CD4-positive, alpha-beta T cell treated with Interleukin-4 for 4 hours (primary cell): ENCODE measurements around the gene HSD11B1L.
"Not testable (repeated sequence)": the region's sequence is repeated elsewhere in the genome, so short reads cannot be mapped to it uniquely, and the experiment has no call there.

Experiments used
- DNase-seq: peaks from one replicate; pipeline ENCODE4 v3.0.0-alpha.2; 2020

Gene HSD11B1L

DNA sequence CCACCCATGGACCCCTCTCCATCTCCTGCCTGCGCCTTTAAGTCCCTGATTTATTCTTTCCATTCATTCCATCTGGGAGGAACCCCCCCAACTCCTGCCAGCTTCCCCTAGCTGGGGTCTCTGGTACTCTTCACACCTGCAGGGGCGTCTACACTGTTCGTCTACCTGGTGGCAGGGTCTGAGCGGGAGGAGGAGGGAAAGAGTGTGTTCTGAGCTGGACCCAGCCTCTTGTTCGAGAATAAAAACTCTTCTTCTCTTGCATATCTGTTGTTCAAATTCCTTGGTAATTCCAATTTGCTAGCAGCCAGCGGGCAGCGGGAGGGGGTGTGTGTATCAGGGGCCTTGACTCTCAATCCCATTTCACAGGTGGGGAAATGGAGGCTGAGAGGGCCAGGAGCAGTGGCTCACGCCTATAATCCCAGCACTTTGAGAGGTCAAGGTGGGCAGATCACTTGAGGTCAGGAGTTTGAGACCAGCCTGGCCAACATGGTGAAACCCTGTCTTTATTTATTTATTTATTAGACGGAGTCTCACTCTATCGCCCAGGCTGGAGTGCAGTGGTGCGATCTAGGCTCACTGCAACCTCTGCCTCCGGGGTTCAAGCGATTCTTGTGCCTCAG lies 7.5 kb downstream of the HSD11B1L start:
- DNase-seq, result not testable (repeated sequence)

DNA sequence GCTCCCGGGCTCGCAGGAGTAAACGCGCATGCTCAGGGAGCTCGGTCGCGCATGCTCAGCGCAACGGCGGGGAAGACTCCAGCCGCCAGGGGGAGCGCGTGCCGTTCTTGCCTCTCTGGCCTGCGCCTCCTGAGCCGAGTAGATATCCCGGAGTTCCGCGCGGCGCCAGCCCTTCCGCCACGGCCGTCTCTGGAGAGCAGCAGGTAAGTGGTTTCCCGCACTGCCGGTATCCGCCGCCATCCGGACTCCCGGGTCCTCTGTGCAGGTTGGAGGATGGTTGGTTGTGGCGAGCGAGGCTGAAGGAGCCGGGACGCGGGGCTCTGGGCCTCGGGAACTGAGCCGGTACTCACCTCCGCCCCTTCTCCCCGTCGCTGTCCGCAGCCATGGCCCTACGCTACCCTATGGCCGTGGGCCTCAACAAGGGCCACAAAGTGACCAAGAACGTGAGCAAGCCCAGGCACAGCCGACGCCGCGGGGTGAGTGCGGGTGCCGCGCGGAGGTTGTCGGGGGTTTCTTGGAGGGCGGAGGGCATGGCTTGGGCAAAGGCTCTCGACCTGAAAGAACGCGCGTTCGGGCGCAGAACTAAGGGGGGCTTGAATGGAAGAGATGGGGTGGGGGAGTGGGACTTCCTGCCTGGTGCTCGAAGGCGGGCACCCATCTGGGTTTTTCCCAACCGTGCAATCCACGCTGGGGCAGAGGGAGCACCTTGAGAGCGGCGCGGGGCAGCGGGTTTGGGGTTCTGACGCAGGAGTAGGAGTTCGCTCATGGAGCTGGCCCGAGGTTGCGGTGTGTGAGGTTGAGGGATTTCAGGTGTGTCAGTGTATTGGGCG lies 9.5 kb downstream of the HSD11B1L start, which contains the start of gene RPL36:
RPL36 (plus strand) TSS at position 171 of the 830 bp plus-strand sequence; CDS start at position 384, 213 bp downstream.
- peak; percentile 96 for DNase-seq

DNA sequence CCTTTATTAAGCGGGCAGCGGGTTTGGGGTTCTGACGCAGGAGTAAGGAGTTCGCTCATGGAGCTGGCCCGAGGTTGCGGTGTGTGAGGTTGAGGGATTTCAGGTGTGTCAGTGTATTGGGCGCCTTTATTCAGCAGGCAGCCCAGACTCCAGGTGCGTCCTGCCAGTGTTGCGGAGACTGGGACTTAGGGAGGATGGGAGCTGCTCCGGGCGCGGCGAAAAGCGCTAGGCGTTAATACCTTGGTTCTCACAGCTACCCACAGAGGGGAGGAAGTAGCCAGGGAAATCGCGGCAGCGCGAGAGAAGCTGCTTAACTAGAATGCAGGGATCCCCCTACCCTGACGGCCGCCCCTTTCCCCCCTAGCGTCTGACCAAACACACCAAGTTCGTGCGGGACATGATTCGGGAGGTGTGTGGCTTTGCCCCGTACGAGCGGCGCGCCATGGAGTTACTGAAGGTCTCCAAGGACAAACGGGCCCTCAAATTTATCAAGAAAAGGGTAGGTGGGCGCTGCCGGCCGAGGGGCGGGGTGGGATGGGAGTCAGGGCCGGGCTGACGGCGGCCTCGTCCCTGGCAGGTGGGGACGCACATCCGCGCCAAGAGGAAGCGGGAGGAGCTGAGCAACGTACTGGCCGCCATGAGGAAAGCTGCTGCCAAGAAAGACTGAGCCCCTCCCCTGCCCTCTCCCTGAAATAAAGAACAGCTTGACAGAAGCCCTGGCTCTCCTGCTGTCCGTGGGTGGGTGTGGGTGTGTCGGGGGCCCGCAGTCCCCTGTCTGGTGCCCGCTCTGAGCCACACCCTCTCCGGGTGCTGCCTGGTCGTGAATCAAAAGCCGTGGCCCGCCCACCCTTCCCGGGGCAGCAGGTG lies 10.4 kb downstream of the HSD11B1L start:
- peak; percentile 2 for DNase-seq

DNA sequence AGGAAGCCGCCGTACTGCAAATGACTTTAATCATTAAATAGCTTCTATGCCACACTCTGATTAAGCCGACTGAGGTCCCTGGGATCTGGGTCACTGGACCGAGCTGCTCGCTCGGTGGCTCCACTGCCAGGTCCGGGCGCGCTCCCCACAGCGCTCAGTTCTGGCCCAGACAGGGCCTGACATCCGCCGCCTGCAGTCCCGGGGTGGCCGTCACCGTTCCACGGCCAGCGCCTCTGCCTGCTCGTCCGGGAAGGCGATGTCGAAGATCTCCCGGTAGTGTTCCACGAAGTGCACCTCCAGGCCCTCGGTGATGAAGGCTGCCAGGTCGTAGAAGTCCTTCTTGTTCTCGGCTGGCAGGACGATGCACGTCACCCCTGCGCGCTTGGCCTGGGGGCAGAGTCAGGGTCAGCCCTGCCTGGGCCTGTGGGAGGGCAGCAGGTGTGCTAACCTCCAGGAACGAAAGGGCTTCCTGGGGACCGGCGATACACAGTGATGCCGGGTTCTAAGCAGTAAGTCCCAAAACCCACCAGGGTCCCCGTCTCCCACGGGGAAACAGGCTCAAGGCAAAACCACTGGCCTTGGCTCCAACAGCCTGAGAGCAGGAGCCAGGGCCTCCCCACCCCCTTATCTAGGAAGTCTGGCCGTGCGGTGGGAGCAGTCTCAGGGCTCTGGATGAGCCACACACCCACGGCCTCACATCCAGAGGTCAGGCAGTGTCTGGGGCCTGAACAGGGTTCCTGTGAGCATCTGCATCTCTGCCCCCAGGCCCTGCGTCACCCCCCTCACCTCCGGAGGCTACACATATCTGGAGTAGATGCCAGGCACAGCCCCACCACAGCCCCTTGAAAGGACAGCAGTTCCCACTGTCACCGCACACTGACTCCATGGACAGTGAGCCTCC lies 11.2 kb downstream of the HSD11B1L start:
- no peak for DNase-seq

DNA sequence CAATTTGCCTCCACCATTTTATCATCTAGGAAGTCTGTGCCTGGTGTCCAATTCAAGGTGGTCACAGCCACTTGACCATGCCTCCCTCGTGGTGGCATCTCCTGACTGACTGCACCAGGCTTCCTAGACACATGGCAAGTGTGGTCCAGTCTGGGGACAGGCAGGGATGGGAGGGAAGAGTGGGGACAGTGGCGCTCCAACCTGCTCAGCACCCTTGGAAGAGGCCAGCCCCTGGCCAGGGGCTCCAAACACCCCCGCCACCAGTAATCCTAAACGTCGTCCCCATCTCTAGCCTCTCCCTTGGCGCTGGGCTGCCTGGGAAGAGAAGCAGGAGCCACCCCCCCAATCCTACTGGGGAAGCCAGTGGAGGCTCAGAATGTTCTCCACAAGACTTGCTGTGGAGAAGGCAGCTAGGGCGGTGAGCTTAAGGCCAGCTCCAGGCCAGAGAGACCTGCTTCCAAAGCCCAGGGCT lies 11.9 kb downstream of the HSD11B1L start:
- no peak for DNase-seq

DNA sequence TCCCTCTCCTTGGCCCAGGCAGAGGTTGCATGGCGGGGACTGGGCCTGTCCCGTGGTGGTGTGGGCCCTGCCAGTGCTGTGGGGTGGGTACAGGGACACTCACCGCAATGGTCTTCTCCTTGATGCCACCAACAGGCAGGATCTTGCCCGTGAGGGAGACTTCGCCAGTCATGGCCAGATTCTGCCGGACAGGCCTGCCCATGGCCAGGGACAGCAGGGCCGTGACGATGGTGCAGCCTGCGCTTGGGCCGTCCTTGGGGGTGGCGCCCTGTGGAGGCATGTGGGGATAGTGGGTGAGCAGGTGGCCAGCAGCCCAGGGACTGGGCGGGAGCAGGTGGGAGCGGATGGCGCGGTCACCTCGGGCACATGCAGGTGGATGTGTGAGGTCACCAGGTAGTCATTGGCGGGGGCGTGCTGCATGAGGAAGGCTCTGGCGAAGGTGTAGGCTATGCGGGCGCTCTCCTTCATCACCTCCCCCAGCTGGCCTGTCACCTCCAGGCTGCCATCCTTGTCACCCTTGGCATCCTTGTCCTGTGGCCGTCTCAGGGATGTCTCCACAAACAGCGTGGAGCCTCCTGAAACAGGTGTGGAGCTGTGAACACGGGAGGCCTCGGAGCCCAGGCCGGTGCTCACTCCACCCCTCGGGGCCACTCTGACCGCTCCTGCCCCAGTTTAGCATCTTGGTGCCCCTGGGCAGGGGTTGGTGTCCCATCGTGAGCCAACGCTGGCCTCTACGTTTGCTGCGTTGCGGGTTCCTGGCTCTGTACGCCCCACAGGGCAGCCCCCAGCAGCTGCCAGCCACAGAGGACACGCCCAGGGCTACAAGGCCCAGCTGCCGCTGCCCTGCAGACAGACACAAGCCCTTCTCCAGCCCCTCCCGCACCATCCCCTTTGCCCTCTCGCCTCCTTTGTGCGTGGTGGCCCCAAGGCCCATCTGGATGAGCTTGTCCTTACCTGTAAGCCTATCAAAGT lies 12.7 kb downstream of the HSD11B1L start:
- no peak for DNase-seq

DNA sequence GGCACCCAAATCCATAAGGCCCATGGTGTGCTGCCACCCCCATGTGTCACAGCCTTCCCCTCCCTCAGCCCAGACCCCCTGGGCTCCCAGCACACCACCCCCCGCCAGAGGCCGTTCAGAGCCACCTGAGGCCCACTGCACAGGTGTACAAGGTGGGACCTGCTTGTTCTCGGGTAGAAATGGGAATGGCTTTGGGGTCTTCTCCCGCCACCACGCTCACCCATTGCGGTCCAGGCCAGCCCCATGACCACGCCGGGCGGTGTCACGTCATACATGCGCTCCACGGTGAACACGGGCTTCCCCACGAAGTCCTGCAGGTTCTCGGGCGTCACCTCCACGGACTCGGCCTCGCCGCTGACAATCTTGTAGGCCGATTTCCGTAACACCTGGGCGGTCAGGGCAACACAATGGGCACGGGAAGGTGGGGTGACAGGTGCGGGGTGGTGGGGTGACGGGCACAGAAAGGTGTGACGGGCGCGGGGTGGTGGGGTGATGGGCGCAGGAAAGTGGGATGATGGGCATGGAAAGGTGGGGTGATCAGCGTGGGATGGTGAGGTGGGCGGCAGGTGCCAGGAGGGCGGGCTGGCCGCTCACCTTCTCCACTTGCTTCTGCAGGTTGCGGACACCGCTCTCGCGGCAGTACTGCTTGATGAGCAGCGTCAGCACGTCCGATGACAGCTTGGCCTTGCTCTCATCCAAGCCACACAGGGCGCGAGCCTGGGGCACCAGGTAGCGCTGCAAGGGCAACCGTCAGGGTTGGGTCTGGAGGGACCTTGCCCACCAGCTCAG lies 13.5 kb downstream of the HSD11B1L start:
- DNase-seq, result no peak

DNA sequence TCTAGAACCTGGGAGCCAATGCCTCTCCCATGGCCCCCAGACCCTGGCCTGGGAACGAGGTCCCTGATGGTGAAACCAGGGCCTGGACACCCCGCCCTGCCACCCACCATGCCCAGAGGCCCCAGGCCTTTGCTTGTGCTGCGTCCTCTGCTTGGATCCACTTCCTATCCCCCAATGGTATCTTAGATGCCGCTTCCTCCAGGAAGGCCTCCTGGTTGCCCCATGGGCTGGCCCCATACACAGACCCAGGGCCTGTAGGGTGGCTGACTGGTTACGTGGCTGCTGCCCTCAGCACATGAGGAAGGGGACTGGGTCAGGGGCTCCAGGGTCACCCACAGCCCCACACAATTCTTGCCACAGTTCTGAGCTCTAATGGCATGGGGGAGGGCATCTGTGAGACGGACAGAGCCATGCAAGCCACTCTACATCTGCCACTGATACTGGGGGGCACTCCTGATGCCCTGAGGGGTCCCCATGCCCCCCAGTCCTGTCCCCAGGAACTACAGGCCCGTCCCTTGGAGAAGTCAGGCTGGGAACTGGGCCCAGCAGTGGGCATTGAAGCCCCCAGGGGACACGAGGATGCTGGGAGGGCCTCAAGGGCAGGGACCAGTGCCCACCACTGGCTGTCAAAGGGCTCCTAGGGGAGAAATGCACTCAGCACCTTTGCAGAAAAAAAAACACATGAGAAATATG lies 14.3 kb downstream of the HSD11B1L start:
- no peak for DNase-seq

DNA sequence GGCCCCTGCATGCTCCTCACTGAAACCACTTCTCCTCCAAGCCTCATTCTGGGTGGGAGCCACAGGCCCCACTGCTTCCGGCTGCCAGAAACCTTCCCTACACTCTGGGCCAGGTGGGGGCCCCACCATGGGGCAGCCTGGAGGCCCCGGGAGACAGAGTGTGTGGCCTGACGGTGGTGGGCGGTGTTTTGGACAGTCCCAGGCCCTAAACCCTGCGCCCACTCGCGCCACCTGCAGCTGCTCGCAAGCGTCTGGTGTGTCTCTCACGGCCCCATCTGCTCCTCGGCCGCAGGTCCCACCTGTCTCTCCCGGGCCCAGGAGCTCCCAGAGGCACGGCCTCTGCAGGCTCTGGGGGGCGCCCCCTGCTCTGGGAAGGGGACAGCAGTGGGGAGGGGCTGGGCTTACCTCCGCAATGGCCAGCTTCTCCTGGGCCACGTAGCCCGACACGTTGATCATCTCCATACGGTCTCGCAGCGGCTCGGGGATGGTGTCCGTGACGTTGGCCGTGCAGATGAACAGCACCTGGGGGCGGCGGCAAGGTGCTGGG lies 14.9 kb downstream of the HSD11B1L start:
- DNase-seq, result no peak

DNA sequence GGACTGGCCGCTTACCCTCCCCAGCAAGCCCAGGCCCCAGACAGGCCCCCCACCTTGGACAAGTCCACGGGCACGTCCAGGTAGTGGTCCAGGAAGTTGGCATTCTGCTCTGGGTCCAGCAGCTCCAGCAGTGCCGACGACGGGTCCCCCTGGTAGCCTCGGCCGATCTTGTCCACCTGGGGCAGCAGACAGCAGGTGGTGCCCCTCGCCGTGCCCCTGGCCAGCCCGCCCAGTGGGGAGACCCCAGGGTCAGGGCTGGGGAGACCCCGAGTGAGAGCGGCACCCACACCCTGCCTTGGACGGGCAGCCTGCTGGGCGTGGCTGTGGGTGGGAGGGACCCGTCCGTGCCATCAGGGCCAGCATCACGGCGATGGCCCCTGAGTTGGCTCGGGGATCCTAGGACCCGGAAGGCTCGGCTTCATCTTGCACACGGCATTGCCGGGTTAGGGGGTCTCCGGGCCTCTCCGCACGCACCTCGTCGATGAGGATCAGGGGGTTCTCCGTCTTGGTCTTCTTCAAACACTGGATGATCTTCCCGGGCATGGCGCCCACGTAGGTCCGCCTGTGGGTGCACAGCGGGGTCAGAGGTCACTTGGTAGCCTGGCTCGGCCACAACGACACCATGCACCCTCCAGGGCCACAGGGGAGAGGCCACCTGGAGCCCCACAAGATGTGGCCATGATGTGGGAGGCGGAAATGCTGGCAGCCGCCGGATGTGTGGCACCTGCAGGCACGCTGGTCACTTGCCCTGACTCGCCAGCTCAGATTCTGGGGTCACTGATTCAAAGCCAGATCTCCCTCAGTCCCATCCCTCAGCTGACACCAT lies 15.6 kb downstream of the HSD11B1L start:
- DNase-seq, result no peak

DNA sequence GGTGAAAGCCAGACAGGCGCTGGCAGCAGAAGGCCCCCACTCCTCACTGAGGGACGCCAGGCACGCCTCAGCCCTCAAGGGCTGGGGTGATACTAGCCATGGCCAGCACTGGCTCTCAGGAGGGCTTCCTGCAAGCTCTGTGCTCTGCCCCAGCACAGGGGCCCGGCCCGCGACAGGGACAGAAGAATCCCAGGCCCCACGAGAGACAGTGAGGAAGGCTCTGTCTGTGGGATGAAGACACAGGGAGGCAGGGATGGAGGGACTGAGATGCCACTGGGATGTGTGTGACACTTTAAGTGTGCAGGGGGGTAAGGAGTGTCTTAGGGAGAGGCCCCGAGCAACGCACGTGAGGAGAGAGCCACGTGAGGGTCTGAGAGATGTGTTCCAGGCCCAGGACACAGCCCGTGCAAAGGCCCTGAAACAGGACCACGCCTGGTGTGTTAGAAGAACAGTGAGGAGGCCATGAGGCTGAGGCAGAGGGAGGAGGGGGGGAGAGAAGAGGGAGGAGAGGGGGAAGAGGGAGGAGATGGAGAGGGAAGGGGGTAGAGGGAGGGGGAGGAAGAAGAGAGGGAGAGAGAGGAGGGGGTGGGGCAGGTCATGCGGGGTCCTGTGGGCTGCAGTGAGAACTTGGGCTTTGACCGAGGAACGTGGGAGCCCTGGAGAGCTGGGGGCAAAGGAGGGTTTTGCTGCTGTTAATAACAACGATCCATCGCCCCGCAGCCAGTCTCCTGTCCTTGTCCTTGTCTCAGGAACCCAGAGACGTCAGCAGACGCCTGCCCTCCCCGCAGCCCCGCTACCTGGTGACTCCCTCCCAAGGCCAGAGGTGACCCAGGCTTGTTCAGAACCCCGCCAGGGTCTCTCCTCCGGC lies 16.4 kb downstream of the HSD11B1L start:
- no peak for DNase-seq

DNA sequence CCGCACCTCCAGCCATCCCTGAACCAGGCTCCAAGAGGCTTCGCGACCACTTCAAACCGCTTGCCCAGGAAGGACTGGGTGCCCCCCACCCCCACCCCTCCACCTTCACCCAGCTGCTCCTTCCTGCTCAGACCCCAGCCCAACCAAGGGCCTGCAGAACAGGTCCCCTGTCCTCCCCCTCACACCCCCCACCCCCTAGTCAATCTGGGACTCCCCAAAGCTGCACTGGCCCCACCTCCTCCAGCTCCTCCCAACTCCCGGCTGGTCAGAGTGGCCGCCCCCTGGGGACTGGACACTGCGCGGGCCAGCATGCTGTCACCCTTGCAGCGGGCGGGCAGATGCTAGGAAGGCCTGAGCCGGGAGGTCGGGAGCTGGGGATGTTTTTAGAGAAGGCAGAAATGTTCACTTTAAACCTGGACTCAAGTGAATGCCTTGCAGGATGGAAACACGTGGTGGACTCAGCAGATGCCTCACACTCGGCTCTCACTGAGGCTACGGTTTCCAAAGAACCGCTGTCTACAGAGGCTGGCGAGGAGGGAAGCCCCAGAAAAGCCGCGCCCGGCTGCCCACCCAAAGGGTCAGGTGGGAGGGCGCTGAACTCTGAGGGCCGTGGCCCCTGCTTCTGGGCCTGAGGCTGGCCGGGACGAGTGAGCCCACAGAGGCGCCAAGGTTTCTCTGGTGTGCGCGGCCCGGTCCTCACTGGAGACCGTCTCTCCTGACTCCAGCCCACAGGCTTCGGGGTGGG lies 17.2 kb downstream of the HSD11B1L start:
- no peak for DNase-seq

DNA sequence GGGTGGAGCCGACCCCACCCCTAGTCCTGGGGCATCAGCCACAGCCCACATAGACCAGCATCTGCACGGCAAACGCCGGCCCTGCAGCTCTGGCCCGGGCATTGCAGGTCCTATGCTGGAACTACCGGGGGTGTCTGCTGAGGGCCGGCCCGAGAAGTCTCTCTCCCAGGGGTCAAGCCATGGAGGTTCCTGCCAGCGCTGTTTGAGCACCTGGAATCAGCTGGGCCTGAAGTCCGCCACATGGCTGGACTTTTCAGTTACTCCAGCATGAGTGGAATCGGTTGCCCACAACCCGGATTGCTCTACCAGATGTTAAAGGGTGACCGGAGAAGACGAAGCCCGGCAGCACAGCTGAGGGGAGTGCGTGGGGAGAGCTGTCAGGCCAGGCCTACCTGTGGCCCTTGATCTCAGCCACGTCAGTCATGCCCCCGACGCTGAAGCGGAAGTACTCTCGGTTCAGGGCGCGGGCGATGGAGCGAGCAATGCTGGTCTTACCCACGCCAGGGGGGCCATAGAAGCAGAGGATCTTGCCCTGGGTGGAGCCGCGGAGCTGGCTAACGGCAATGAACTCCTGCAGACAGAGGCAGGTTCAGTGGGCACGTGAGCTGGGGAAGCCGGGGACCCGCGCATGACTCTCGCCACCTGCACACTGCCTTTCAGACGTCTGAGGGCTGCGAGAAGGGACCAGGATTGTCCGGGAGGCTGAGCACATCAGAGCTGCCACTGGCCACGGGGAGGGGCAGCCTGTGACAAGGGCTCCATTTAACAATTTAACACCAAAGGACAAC lies 18.0 kb downstream of the HSD11B1L start:
- DNase-seq, result no peak

DNA sequence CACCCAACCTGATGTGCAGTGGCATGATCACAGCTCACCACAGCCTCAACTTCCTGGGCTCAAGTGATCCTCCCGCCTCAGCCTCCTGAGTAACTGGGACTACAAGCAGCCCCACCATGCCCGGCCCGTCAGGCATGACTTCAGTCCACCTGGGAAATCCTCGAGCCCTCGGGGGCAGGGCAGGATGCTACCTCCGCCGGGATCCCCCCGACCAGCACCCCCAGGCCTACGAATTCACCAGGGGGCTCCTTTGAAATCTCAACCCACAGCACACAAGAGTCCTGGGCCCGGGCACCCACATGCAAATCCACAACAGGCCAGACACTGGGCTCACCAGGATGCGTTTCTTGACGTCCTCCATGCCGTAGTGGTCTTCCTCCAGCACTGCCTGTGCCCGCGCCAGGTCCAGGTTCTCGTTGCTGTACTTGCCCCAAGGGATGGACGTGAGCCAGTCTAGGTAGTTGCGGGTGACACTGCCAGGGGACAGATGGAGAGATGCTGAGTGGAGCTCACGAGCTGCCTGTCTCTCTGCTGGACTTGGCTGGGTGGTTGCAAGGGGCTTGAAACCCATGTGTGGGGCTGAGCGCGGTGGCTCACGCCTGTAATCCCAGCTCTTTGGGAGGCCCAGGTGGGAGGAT lies 19.7 kb downstream of the HSD11B1L start:
- no peak for DNase-seq

DNA sequence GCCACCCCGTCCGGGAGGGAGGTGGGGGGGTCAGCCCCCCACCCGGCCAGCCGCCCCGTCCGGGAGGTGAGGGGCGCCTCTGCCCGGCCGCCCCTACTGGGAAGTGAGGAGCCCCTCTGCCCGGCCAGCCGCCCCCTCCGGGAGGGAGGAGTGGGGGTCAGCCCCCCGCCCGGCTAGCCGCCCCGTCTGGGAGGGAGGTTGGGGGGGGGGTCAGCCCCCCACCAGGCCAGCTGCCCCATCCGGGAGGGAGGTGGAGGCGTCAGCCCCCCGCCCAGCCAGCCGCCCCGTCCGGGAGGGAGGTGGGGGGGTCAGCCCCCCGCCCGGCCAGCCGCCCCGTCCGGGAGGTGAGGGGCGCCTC lies 21.2 kb downstream of the HSD11B1L start:
- DNase-seq, result not testable (repeated sequence)
